Measurements from ENCODE around the gene CCL7. TPM values are rescaled to one million over a fixed set of nuclear protein-coding genes. Genes with fewer than 3 reads are reported as not detected.

Gene CCL7
- total RNA-seq, 1 experiment from 2014 or later: not detected

DNA sequence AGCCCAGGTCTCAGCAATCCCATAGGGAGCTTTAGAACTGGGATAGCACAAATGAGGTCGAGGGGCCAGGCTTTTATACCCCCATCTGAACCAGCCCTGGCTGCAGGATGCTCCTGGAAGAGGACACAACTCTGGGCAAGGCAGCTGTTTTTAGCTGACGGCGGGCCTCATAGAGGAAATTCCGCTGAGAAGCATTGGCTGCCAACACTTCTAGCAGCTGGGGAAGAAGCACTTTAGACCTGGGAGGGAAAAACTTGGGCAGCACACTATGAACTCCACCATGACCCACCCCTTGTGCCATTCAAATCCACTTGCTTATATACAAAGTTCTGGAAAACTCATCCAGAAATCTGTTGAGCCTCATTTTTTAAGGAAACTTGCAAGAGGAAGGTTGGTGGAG is 20.6 kb downstream of the CCL7 start:
- H3K27ac Mint-ChIP-seq (ENCODE audit: unreplicated experiment): no peak overlapping the region
- no peaks in the 10 kb centered on the region for H3K36me3 Mint-ChIP-seq (ENCODE audit: insufficient read depth, unreplicated experiment)
- H3K4me1 ChIP-seq: no peaks in the 10 kb centered on the region
- intact Hi-C loops (cut with micrococcal nuclease; ENCODE audit: unreplicated experiment): no loop called here
- H3K9me3 Mint-ChIP-seq (ENCODE audit: unreplicated experiment): no peaks in the 10 kb centered on the region
- H3K4me3 Mint-ChIP-seq (ENCODE audit: unreplicated experiment): no peak overlapping the region
- no peaks in the 10 kb centered on the region for H3K9me3 ChIP-seq
- ChIA-PET POLR2A (no interaction called here), CTCF (no interaction called here)
- no TSS peak for BruUV-seq (replicated peaks)
- H3K27me3 ChIP-seq (replicated peaks; ENCODE audit: control insufficient read depth, insufficient read depth, low read length): no peaks in the 10 kb centered on the region
- H3K36me3 ChIP-seq (ENCODE audit: control insufficient read depth, insufficient read depth, low read length): no peaks in the 10 kb centered on the region
- TF ChIP-seq, protein P1, sequence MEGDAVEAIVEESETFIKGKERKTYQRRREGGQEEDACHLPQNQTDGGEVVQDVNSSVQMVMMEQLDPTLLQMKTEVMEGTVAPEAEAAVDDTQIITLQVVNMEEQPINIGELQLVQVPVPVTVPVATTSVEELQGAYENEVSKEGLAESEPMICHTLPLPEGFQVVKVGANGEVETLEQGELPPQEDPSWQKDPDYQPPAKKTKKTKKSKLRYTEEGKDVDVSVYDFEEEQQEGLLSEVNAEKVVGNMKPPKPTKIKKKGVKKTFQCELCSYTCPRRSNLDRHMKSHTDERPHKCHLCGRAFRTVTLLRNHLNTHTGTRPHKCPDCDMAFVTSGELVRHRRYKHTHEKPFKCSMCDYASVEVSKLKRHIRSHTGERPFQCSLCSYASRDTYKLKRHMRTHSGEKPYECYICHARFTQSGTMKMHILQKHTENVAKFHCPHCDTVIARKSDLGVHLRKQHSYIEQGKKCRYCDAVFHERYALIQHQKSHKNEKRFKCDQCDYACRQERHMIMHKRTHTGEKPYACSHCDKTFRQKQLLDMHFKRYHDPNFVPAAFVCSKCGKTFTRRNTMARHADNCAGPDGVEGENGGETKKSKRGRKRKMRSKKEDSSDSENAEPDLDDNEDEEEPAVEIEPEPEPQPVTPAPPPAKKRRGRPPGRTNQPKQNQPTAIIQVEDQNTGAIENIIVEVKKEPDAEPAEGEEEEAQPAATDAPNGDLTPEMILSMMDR (IDR thresholded peaks at IDR 0.05; ENCODE audit: insufficient read depth in 1 of 2, low read depth in 1 of 2, low read length in 1 of 2, severe bottlenecking in 1 of 2, unreplicated experiment in 1 of 2): no peak
- no peak for DNase-seq
- H3K4me3 ChIP-seq (ENCODE audit: low read depth, low read length): no peak overlapping the region
- H3K4me1 Mint-ChIP-seq (ENCODE audit: low read depth, unreplicated experiment): no peaks in the 10 kb centered on the region
- H3K27me3 Mint-ChIP-seq (ENCODE audit: insufficient read depth, unreplicated experiment): no peaks in the 10 kb centered on the region

DNA sequence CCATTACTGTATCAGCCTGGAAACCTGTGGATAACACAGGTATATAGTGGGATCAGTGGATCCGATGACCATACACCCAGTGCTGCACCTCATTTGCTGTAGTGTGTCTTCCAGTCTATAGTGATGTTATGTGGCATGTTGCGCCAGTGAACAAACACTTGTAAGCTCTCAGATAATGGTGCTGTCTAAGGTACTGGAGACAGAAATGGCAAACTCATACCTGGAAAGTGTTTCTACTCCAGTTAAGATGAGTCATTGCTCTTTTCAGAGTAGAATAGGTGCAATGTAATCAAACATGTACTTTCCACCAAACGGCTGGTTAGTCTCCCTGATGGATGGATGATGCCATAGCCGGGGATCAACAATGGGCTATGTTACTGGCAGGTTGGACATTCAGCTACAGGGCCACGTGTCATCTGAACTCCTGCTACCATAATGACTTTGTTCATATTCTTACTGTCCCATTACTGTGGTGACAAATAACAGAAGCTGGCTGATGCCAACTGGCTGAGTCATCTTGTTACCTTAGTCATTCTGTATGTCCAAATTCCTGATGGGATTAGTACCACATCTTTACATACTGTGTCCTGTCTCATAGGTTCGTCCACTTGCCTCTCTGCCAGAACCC is 21.8 kb downstream of the CCL7 start:
- Histone ChIP-seq H3K4me3 (ENCODE audit: low read depth, low read length) (no peak overlapping the region), H3K4me1 (no peaks in the 10 kb centered on the region), H3K27me3 (replicated peaks; ENCODE audit: control insufficient read depth, insufficient read depth, low read length) (no peaks in the 10 kb centered on the region), H3K9me3 (no peaks in the 10 kb centered on the region), H3K36me3 (ENCODE audit: control insufficient read depth, insufficient read depth, low read length) (no peaks in the 10 kb centered on the region)
- DNase-seq: no peak
- Mint-ChIP-seq H3K9me3 (ENCODE audit: unreplicated experiment) (no peaks in the 10 kb centered on the region), H3K27ac (ENCODE audit: unreplicated experiment) (no peak overlapping the region), H3K4me1 (ENCODE audit: low read depth, unreplicated experiment) (no peaks in the 10 kb centered on the region), H3K4me3 (ENCODE audit: unreplicated experiment) (no peak overlapping the region), H3K36me3 (ENCODE audit: insufficient read depth, unreplicated experiment) (no peaks in the 10 kb centered on the region), H3K27me3 (ENCODE audit: insufficient read depth, unreplicated experiment) (no peaks in the 10 kb centered on the region)
- ChIA-PET CTCF (no interaction called here), POLR2A (no interaction called here)
- intact Hi-C loops (cut with micrococcal nuclease; ENCODE audit: unreplicated experiment): no loop called here
- TF ChIP-seq, protein P1 (IDR thresholded peaks at IDR 0.05; ENCODE audit: insufficient read depth in 1 of 2, low read depth in 1 of 2, low read length in 1 of 2, severe bottlenecking in 1 of 2, unreplicated experiment in 1 of 2): no peak
- no TSS peak for BruUV-seq (replicated peaks)

- no peaks in the 10 kb centered on the region for H3K4me1 Mint-ChIP-seq (ENCODE audit: low read depth, unreplicated experiment)
- TF ChIP-seq, protein P1 (IDR thresholded peaks at IDR 0.05; ENCODE audit: insufficient read depth in 1 of 2, low read depth in 1 of 2, low read length in 1 of 2, severe bottlenecking in 1 of 2, unreplicated experiment in 1 of 2): no peak
- BruUV-seq (replicated peaks): no TSS peak
- no peaks in the 10 kb centered on the region for H3K9me3 ChIP-seq
- H3K4me3 ChIP-seq (ENCODE audit: low read depth, low read length): no peak overlapping the region
- ChIA-PET CTCF (interaction anchor here (0.6 kb wide), 1 partner anchor 59 kb away, joined by 4 read pairs; no protein-coding TSS in a partner anchor), POLR2A (no interaction called here)
- no peaks in the 10 kb centered on the region for H3K27me3 Mint-ChIP-seq (ENCODE audit: insufficient read depth, unreplicated experiment)
- no peaks in the 10 kb centered on the region for H3K9me3 Mint-ChIP-seq (ENCODE audit: unreplicated experiment)
- intact Hi-C loops (cut with micrococcal nuclease; ENCODE audit: unreplicated experiment): no loop called here
- H3K27me3 ChIP-seq (replicated peaks; ENCODE audit: control insufficient read depth, insufficient read depth, low read length): no peaks in the 10 kb centered on the region
- no peaks in the 10 kb centered on the region for H3K36me3 ChIP-seq (ENCODE audit: control insufficient read depth, insufficient read depth, low read length)
- no peaks in the 10 kb centered on the region for H3K4me1 ChIP-seq
- H3K36me3 Mint-ChIP-seq (ENCODE audit: insufficient read depth, unreplicated experiment): no peaks in the 10 kb centered on the region
- no peak overlapping the region for H3K4me3 Mint-ChIP-seq (ENCODE audit: unreplicated experiment)
- DNase-seq: no peak
- H3K27ac Mint-ChIP-seq (ENCODE audit: unreplicated experiment): no peak overlapping the region
These were observed 29.0 kb downstream of the CCL7 start for GRCh38 chr17:34299027-34299426.

Measured in Caco-2 (cell line).